Gastroesophageal sphincter (tissue), 4 donors: ENCODE results near the gene SPOCK2. TPM values are rescaled to one million over a fixed set of nuclear protein-coding genes. Genes with fewer than 3 reads are reported as not detected.

Experiments used
- ATAC-seq: fragments of 150-250 bp; one replicate; pipeline ENCODE4 v1.9.1; 2016; ENCODE audit warnings: mild to moderate bottlenecking, moderate library complexity
- H3K27ac ChIP-seq, 4 donors: fragments of 200-600 bp; sonication (generic) in 3 of 4; 1 replicate in 3 of 4; 2 replicates in 1 of 4; pipeline ENCODE4 v1.5.1; 2016 to 2019
- H3K27me3 ChIP-seq: fragments of 200-600 bp; sonication (generic); one replicate; pipeline ENCODE4 v1.5.1; 2019
- H3K36me3 ChIP-seq, 2 donors: fragments of 200-600 bp; sonication (generic); one replicate each; pipeline ENCODE4 v1.5.1; 2019; ENCODE audit warnings: control low read depth in 1 of 2
- H3K4me1 ChIP-seq, 3 donors: fragments of 200-600 bp; sonication (generic); 1 replicate in 2 of 3; 2 replicates in 1 of 3; pipeline ENCODE4 v1.5.1; 2016 to 2019; ENCODE audit warnings: control low read depth in 2 of 3
- H3K4me3 ChIP-seq, 2 donors: fragments of 200-600 bp; sonication (generic); one replicate each; pipeline ENCODE4 v1.5.1; 2019; ENCODE audit warnings: mild to moderate bottlenecking in 1 of 2, moderate library complexity in 1 of 2
- H3K9me3 ChIP-seq, 3 donors: fragments of 200-600 bp; sonication (generic); one replicate each; pipeline ENCODE4 v1.5.1; 2017 to 2019; ENCODE audit warnings: control low read depth in 2 of 3
- EP300 ChIP-seq: sonication (generic); formaldehyde crosslinking; IDR thresholded peaks from one replicate; pipeline ENCODE4 v1.6.1; 2017; ENCODE audit warnings: antibody characterized with exemption, mild to moderate bottlenecking
- POLR2A ChIP-seq, 2 donors: fragments of 450-650 bp; IDR thresholded peaks; one replicate each; pipeline ENCODE4 v1.6.1; 2017; ENCODE audit warnings: antibody characterized with exemption in 2 of 2, mild to moderate bottlenecking in 2 of 2, moderate library complexity in 1 of 2
- POLR2AphosphoS5 ChIP-seq: sonication (generic); formaldehyde crosslinking; IDR thresholded peaks from one replicate; pipeline ENCODE4 v1.6.1; 2017; ENCODE audit warnings: antibody characterized with exemption
- WGBS, 2 donors: methylation state at CpG; one replicate each; pipeline ENCODE4 v1.1.5; 2018; ENCODE audit warnings: low coverage in 1 of 2; 5-methylcytosine and 5-hydroxymethylcytosine counted together
- total RNA-seq, 4 donors: library from RNA; depleted of rRNA; stranded (reverse); fragments of >200 nt; gene quantifications; one replicate each; pipeline ENCODE4 v1.1.0, GENCODE V29; 2016
- TF ChIP-seq, protein P1 (sequence below), 4 experiments: fragments of 200-600 bp in 2 of 4; fragments of 450-650 bp in 2 of 4; sonication (generic) in 1 of 4; IDR thresholded peaks; one replicate each; pipeline ENCODE4 v1.5.1; 2017 to 2019; ENCODE audit warnings: antibody characterized with exemption in 4 of 4, mild to moderate bottlenecking in 2 of 4, moderate library complexity in 2 of 4

Gene SPOCK2
- total RNA-seq, 4 donors from 2014 or later = 6.2 to 9.2 (median 7.9) TPM

DNA sequence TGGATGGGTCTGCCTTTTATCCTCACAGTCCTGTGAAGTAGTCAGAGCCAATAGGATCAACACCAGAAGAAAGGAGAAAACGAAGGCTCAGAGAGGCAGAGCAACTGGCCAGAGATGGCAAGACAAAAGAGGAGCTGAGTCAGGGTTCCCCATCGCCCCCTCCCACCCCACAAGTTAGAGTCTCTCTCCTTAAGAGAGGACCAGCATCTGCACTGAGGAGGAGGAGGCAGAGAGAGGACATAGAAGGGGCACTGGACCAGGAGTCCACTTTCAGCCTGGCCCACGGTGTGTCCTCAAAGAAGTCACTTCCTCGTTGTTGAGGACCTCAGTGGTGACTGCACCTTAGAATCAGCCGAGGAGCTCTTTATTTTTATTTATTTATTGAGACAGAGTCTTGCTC, 11.6 kb downstream of the SPOCK2 start:
- WGBS, 2 donors = 60 to 68% methylated on average over 5 of the region's 5 CpGs
- no peak for ATAC-seq
- Histone ChIP-seq H3K36me3 (no peaks in the 10 kb centered on the region), H3K9me3 (no peaks in the 10 kb centered on the region), H3K4me1 (no peaks in the 10 kb centered on the region), H3K4me3 (no peak overlapping the region), H3K27ac (no peak overlapping the region), H3K27me3 (no peaks in the 10 kb centered on the region)
- TF ChIP-seq POLR2AphosphoS5 (no peak), POLR2A (IDR thresholded peaks at IDR 0.05) (no peak), EP300 (no peak)
- TF ChIP-seq, protein P1, sequence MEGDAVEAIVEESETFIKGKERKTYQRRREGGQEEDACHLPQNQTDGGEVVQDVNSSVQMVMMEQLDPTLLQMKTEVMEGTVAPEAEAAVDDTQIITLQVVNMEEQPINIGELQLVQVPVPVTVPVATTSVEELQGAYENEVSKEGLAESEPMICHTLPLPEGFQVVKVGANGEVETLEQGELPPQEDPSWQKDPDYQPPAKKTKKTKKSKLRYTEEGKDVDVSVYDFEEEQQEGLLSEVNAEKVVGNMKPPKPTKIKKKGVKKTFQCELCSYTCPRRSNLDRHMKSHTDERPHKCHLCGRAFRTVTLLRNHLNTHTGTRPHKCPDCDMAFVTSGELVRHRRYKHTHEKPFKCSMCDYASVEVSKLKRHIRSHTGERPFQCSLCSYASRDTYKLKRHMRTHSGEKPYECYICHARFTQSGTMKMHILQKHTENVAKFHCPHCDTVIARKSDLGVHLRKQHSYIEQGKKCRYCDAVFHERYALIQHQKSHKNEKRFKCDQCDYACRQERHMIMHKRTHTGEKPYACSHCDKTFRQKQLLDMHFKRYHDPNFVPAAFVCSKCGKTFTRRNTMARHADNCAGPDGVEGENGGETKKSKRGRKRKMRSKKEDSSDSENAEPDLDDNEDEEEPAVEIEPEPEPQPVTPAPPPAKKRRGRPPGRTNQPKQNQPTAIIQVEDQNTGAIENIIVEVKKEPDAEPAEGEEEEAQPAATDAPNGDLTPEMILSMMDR (IDR thresholded peaks at IDR 0.05) = no peak

DNA sequence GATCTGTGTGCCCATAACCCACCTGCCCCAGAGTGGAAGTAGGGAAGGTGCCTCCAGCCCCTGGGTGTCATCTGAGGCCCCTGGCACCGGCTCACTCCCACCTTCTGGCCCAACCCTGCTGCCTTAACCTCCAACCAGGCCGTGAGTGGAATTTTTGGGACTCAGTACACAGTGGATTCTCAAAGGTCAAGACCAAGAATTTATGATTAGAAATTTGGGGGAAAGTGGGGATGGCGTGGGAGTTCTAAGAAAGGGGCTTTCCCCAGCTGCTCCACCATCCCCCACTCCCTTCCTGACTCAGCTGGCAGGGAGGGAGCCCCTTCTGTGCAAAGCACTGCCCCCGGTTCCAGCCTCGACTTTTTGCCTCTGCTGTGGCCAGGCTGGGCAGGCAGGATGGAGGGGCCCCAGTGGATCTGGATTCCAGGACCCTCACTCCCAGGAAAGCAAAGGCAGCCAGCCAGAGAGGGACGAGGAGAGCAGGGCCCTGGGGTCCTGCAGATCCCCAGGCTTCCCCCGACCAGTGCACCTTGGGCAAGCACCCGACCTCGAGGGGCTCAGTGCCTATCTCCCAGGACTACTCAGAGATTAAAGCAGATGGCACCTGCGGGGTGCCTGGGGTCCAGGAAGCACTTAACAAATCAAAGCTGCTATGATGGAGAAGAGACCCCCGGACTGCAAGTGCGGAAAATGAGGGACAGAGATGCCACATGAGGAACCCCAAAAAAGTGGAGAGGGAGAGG, 12.8 kb downstream of the SPOCK2 start:
- Histone ChIP-seq H3K27ac (no peak overlapping the region), H3K4me3 (no peak overlapping the region), H3K27me3 (no peaks in the 10 kb centered on the region), H3K4me1 (no peaks in the 10 kb centered on the region), H3K9me3 (no peaks in the 10 kb centered on the region), H3K36me3 (no peaks in the 10 kb centered on the region)
- 70% methylated on average over 2 of the region's 12 CpGs; no CpG with 5 or more reads in 1 of the 2 donors for WGBS, 2 donors
- ATAC-seq = no peak
- TF ChIP-seq POLR2A (IDR thresholded peaks at IDR 0.05) = no peak
- TF ChIP-seq EP300 = no peak
- TF ChIP-seq POLR2AphosphoS5 = no peak

DNA sequence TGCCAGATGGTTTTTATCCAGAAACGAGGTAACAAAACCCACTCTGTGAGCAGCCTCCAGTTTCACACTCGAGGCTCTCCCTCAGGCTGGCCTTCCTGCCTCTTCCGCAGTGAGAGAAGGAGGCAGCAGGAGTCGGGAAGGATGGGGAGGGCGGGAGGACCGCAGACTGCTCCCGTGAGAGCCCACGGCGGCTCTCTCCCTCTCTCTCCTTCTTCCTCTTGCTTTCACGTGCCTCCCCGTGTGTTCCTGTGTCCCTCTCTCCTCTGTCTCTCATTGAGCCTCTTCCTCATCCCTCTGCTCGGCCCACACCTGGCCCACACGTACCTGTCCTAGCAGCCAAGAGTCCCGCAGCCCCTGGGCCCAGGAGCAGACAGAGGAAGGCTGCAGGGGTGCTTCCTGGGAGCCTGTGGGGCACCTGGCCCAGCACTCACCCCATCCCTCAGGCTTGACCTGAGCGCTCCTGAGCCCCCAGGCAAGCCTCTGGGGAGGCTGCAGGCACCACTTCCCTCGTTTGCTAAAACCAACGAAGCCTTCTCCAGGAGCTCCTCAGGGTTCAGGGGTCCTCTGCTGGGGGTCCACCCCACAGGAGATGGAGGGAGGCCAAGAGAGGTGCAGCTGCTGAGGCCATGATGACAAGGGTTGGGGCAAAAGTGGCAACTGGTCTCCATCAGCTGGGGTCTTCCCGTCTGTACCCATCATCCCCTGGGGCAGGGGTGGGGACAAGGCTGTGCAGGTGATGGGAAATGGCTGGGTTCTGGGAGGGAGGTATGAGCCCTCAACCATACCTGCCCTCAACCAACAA, 13.6 kb downstream of the SPOCK2 start:
- H3K9me3 ChIP-seq = no peaks in the 10 kb centered on the region
- H3K36me3 ChIP-seq = no peaks in the 10 kb centered on the region
- H3K27ac ChIP-seq = no peak overlapping the region
- no peak overlapping the region for H3K4me3 ChIP-seq
- no peaks in the 10 kb centered on the region for H3K27me3 ChIP-seq
- no peaks in the 10 kb centered on the region for H3K4me1 ChIP-seq
- WGBS, 2 donors = 78 to 79% methylated on average over 5 to 10 of the region's 18 CpGs
- ATAC-seq = no peak
- TF ChIP-seq POLR2A (IDR thresholded peaks at IDR 0.05) (no peak), POLR2AphosphoS5 (no peak), EP300 (no peak)
- TF ChIP-seq, protein P1 (IDR thresholded peaks at IDR 0.05) = no peak

DNA sequence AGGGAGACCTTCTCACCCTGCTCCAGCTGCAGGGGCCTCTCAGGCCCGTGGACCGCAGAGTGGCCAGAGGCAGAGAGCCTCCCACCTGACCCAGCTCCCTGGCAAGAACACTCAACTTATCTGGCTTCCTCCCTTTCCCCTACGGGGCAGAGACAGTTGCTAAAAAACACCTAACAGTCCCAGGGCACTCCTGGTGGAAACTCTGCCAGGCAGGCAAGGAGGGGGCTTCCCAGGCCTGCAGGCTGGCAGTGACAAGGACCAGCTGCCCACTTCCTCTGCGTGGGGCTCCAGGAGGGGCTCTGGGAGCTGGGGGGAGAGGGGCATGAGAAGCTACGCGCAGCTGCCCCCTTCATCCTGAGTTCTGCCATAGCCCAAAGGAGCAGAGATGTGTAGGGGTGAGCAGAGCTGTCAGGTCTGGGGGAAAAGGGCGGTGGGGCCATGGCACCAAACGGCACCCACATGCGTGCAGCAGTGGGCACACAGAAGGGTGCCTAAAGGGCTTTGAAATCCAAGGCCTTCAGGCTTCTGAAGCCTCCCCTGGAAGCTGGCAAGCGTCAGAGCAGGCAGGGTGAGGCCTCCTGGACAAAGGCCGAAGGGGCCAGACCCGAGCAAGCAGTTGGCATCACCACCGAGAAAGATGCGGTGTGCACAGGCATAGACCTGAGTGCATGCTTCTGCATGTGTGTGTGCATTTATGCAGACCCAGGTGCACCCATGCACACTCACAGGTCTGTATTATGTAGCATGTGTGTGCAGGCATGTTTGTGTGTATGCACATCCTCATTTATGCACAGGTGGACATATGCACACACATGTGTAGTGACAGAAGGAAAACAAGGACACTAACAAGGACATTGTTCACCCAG, 14.4 kb downstream of the SPOCK2 start:
- H3K4me3 ChIP-seq = no peak overlapping the region
- no peaks in the 10 kb centered on the region for H3K4me1 ChIP-seq
- no peaks in the 10 kb centered on the region for H3K9me3 ChIP-seq
- H3K27ac ChIP-seq = no peak overlapping the region
- no peak for ATAC-seq
- no peaks in the 10 kb centered on the region for H3K36me3 ChIP-seq
- H3K27me3 ChIP-seq = no peaks in the 10 kb centered on the region
- 55% methylated on average over 6 of the region's 14 CpGs; no CpG with 5 or more reads in 1 of the 2 donors for WGBS, 2 donors
- TF ChIP-seq POLR2AphosphoS5 (no peak), EP300 (no peak), POLR2A (IDR thresholded peaks at IDR 0.05) (no peak)
- TF ChIP-seq, protein P1 (IDR thresholded peaks at IDR 0.05) = no peak

DNA sequence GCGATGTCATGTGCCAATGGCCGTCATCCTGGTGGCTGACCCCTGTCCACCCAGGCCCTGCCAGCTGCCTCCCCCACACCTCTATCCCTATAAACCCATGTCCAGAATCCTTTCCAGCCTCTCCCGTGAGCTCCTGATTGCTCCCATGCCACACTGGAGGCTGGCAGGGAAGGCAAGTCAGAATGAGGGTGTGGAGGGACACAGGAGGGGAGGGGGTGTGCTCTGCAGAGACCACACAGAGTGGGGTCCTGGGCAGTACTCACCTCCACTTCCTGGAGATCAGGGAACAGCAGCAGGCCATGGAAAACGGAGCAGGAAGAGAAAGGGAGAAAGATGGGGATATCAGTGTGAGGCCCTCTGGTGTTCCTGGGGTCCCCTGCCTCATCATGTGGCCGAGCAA, 15.7 kb downstream of the SPOCK2 start:
- no peak overlapping the region for H3K27ac ChIP-seq
- H3K36me3 ChIP-seq = no peaks in the 10 kb centered on the region
- H3K27me3 ChIP-seq = no peaks in the 10 kb centered on the region
- peaks cover 0 to 13% (median 0%) of the 10 kb centered on the region in 3 donors for H3K4me1 ChIP-seq
- no peak for TF ChIP-seq POLR2AphosphoS5
- TF ChIP-seq POLR2A (IDR thresholded peaks at IDR 0.05) = no peak
- no peak for TF ChIP-seq EP300
- TF ChIP-seq, protein P1 (IDR thresholded peaks at IDR 0.05) = no peak
- no peak for ATAC-seq
- 79 to 93% methylated on average over 2 to 4 of the region's 5 CpGs for WGBS, 2 donors
- H3K9me3 ChIP-seq = no peaks in the 10 kb centered on the region
- no peak overlapping the region for H3K4me3 ChIP-seq
